T-helper 22 cell (primary cell): ENCODE results near the gene GPR83.
"Not testable (repeated sequence)": the region's sequence is repeated elsewhere in the genome, so short reads cannot be mapped to it uniquely, and the experiment has no call there.

Source experiments
- DNase-seq: peaks from one replicate; pipeline ENCODE4 v3.0.0-alpha.2; 2020; ENCODE audit warnings: low read depth

GPR83 gene

GRCh38 chr11:94370576-94370975 lies 30.6 kb downstream of the GPR83 start:
- DNase-seq: not testable (repeated sequence)

GRCh38 chr11:94350850-94351563 lies 50.2 kb downstream of the GPR83 start:
- not testable (repeated sequence) for DNase-seq

- DNase-seq: not testable (repeated sequence)
Measured at GRCh38 chr11:94346311-94346710, 54.9 kb downstream of the GPR83 start.

GRCh38 chr11:94343495-94343894 lies 57.7 kb downstream of the GPR83 start:
- no peak for DNase-seq

- no peak for DNase-seq
Measured at GRCh38 chr11:94342250-94342649, 59.0 kb downstream of the GPR83 start.

- no peak for DNase-seq
Measured at GRCh38 chr11:94338651-94339050, 62.6 kb downstream of the GPR83 start.

- no peak for DNase-seq
Measured at GRCh38 chr11:94336033-94336432, 65.2 kb downstream of the GPR83 start.

- no peak for DNase-seq
Measured at GRCh38 chr11:94332814-94333213, 68.4 kb downstream of the GPR83 start.

- DNase-seq: no peak
Measured at GRCh38 chr11:94330789-94331188, 70.4 kb downstream of the GPR83 start.

GRCh38 chr11:94329501-94329900 lies 71.7 kb downstream of the GPR83 start:
- DNase-seq: no peak

GRCh38 chr11:94328587-94329080 lies 72.6 kb downstream of the GPR83 start:
- no peak for DNase-seq
